ENCODE data around the gene SLCO4A1.
"Not testable (repeated sequence)": the region's sequence is repeated elsewhere in the genome, so short reads cannot be mapped to it uniquely, and the experiment has no call there.

The SLCO4A1 gene

GRCh38 chr20:62623488-62624324 lies 18.6 kb upstream of the SLCO4A1 start:
- DNase-seq (ENCODE audit: low read depth in 2 of 2), result peak; percentile 88 to 91

- DNase-seq (ENCODE audit: low read depth in 2 of 2), result no peak
Observed at GRCh38 chr20:62624325-62624690, 18.0 kb upstream of the SLCO4A1 start.

GRCh38 chr20:62624719-62625453 lies 17.4 kb upstream of the SLCO4A1 start:
- no peak for DNase-seq (ENCODE audit: low read depth in 2 of 2)

GRCh38 chr20:62625516-62625915 lies 16.8 kb upstream of the SLCO4A1 start:
- no peak for DNase-seq (ENCODE audit: low read depth in 2 of 2)

- no peak for DNase-seq (ENCODE audit: low read depth in 2 of 2)
Observed at GRCh38 chr20:62625921-62626547, 16.3 kb upstream of the SLCO4A1 start.

- DNase-seq (ENCODE audit: low read depth in 2 of 2), result not testable (repeated sequence)
Observed at GRCh38 chr20:62627425-62627824, 14.9 kb upstream of the SLCO4A1 start.

GRCh38 chr20:62627901-62628612 lies 14.2 kb upstream of the SLCO4A1 start:
- no peak for DNase-seq (ENCODE audit: low read depth in 2 of 2)

GRCh38 chr20:62628691-62629090 lies 13.6 kb upstream of the SLCO4A1 start:
- no peak for DNase-seq (ENCODE audit: low read depth in 2 of 2)

GRCh38 chr20:62629864-62630470 lies 12.3 kb upstream of the SLCO4A1 start:
- DNase-seq (ENCODE audit: low read depth in 2 of 2), result no peak

- DNase-seq (ENCODE audit: low read depth in 2 of 2), result no peak
Observed at GRCh38 chr20:62631336-62632308, 10.7 kb upstream of the SLCO4A1 start.

GRCh38 chr20:62632575-62633090 lies 9.7 kb upstream of the SLCO4A1 start:
- DNase-seq (ENCODE audit: low read depth in 2 of 2), result no peak

GRCh38 chr20:62633598-62634329 lies 8.5 kb upstream of the SLCO4A1 start:
- DNase-seq (ENCODE audit: low read depth in 2 of 2), result no peak

GRCh38 chr20:62634330-62634967 lies 7.9 kb upstream of the SLCO4A1 start:
- no peak for DNase-seq (ENCODE audit: low read depth in 2 of 2)

- DNase-seq (ENCODE audit: low read depth in 2 of 2), result no peak
Observed at GRCh38 chr20:62635232-62635631, 7.1 kb upstream of the SLCO4A1 start.

- DNase-seq (ENCODE audit: low read depth in 2 of 2), result no peak
Observed at GRCh38 chr20:62635852-62636251, 6.5 kb upstream of the SLCO4A1 start.

GRCh38 chr20:62636446-62636845 lies 5.9 kb upstream of the SLCO4A1 start:
- no peak for DNase-seq (ENCODE audit: low read depth in 2 of 2)

- DNase-seq (ENCODE audit: low read depth in 2 of 2), result no peak
Observed at GRCh38 chr20:62637110-62637509, 5.2 kb upstream of the SLCO4A1 start.

GRCh38 chr20:62637521-62638054 lies 4.7 kb upstream of the SLCO4A1 start:
- DNase-seq (ENCODE audit: low read depth in 2 of 2), result no peak
